ENCODE measurements around the gene PWWP2B. TPM values are rescaled to one million over a fixed set of nuclear protein-coding genes. Genes with fewer than 3 reads are reported as not detected.
A peak's percentile ranks its signal among the peaks of the same experiment; 100 is the strongest.

PWWP2B gene
- total and polyA plus RNA-seq, 9 of the 15 experiments (the other 6 are each of a cell fraction or from before 2014, with no cell fraction given): 0.07 to 9.2 (median 1.6) TPM; not detected in 1

DNA sequence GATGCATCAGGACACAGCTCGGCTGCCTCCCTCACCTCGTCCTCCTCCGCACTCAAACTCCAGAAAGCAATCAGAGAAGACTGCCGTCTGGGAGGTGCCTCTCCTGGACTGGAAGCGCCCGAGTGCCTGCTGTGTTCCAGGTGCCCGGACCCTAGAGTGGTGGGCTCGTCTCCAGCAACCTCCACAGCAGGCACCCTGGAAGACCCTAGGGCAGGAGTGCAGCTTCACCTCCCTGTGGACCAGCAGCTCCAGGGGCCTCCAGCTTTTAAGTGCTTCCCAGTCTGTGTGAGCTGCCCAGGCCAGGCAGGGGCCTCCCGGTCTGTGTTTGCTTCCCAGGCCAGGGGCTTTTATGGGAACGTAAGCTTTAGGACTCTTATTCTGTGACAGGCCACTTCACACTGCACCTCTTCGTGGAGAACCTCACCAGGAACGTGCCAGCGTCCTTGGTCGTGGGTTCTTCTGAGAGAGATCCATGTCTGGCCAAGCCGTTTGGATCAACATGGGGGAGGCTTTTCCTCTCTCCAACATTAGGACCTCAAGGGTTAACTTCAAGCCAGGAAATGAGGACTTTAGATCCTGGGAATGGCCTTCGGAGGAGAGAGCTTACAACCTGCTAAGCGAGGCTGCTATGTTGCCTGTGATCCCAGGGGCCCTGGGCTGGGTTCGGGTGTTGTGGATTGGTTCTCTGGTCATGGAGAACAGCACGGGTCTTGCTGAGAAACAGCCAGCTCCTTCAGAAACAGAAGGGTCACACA, 5.9 kb upstream of the PWWP2B start:
- Histone ChIP-seq H3K9me1 (ENCODE audit: control insufficient read depth, insufficient read depth, low read length) (no peaks in the 10 kb centered on the region), H3K4me2 (ENCODE audit: insufficient read depth, low read length) (no peak overlapping the region), H3K9me3 (replicated peaks; ENCODE audit: control insufficient read depth, insufficient read depth, low read depth, low read length) (no peaks in the 10 kb centered on the region), H2AFZ (ENCODE audit: low read depth, low read length) (no peak overlapping the region), H3K27ac (ENCODE audit: extremely low read depth, low read depth, low read length) (no peak overlapping the region), H3K27me3 (ENCODE audit: control insufficient read depth in 2 of 2, insufficient read depth in 2 of 2, low read length in 2 of 2) (no peaks in the 10 kb centered on the region), H3K79me2 (ENCODE audit: control insufficient read depth, insufficient read depth, low read length) (no peaks in the 10 kb centered on the region), H3K4me3 (no peak overlapping the region), H3K36me3 (ENCODE audit: control insufficient read depth, insufficient read depth, low read length) (no peaks in the 10 kb centered on the region), H3K9ac (ENCODE audit: insufficient read depth in 1 of 2, low read depth in 2 of 2, low read length in 2 of 2) (no peak overlapping the region; a peak in 1 of 4 replicates), H4K20me1 (replicated peaks; ENCODE audit: control insufficient read depth, insufficient read depth, low read length) (no peaks in the 10 kb centered on the region), H3K4me1 (replicated peaks in 1 of 2; ENCODE audit: control insufficient read depth in 2 of 2, insufficient read depth in 2 of 2, low read length in 2 of 2) (peaks cover 0 to 43% of the 10 kb centered on the region in 2 experiments; a peak in 2 of 5 replicates)
- WGBS (ENCODE audit: insufficient coverage, low coverage, missing lambda C conversion rate): 10% methylated on average over 18 of the region's 19 CpGs
- ATAC-seq (peak; percentile 13; the same call in 1 of the 3 replicates), DNase-seq (ENCODE audit: extremely low read depth in 1 of 4, low spot score in 3 of 4) (no peak), FAIRE-seq (no peak)
- intact Hi-C loops (cut with micrococcal nuclease) (loop anchor here (5.0 kb wide), 1 partner anchor 246 kb away; no protein-coding TSS in a partner anchor), in situ Hi-C loops (cut with MboI) (loop anchor here (5.0 kb wide), 1 partner anchor 61 kb away; no protein-coding TSS in a partner anchor)
- ChIA-PET CTCF (ENCODE audit: low intra/inter-chr PET ratio) (no interaction called here), POLR2A (interaction anchor here (0.6 to 0.8 kb wide), 3 partner anchors 10 to 60 kb away, joined by 3 to 4 read pairs (median 3); no protein-coding TSS in a partner anchor)
- TF ChIP-seq TCF3 (CRISPR knock-in tag; IDR thresholded peaks at IDR 0.05) (no peak), MYNN (IDR thresholded peaks at IDR 0.05) (peak; percentile 71; the same call in 1 of the 2 replicates), MYNN (CRISPR knock-in tag; IDR thresholded peaks at IDR 0.05) (peak; percentile 58; the same call in 1 of the 2 replicates), ZNF644 (tag; IDR thresholded peaks at IDR 0.05; ENCODE audit: low read depth) (no peak)
- BruUV-seq (replicated peaks): no TSS peak

DNA sequence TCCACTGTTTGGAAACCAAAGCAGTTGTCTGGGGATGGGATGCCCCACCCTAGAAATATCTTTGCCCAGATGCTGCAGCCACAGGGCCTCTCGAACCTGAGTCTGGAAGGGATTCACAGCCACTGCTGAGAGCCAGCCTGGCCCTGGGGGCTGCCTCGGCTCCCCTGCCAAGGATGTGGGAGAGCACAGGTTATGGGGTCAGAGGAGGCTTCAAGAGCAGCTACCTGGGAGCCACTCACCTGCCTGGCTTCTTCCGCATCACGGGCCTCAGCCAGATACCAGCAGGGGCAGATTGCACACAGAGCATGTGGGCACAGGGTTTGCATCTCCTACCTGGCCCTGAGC, 5.4 kb upstream of the PWWP2B start:
- CTCF ChIA-PET (ENCODE audit: low intra/inter-chr PET ratio): no interaction called here
- TF ChIP-seq PTTG1 (tag; IDR thresholded peaks at IDR 0.05; ENCODE audit: low read depth): no peak
- no peak for TF ChIP-seq PTBP1 (IDR thresholded peaks at IDR 0.05; ENCODE audit: low read depth, low read length)
- TF ChIP-seq PRPF4 (IDR thresholded peaks at IDR 0.05; ENCODE audit: insufficient read depth, low read depth, low read length, poor library complexity, severe bottlenecking): no peak
- no peak for TF ChIP-seq ZNF830 (CRISPR knock-in tag; IDR thresholded peaks at IDR 0.05)
- TF ChIP-seq, protein P1, sequence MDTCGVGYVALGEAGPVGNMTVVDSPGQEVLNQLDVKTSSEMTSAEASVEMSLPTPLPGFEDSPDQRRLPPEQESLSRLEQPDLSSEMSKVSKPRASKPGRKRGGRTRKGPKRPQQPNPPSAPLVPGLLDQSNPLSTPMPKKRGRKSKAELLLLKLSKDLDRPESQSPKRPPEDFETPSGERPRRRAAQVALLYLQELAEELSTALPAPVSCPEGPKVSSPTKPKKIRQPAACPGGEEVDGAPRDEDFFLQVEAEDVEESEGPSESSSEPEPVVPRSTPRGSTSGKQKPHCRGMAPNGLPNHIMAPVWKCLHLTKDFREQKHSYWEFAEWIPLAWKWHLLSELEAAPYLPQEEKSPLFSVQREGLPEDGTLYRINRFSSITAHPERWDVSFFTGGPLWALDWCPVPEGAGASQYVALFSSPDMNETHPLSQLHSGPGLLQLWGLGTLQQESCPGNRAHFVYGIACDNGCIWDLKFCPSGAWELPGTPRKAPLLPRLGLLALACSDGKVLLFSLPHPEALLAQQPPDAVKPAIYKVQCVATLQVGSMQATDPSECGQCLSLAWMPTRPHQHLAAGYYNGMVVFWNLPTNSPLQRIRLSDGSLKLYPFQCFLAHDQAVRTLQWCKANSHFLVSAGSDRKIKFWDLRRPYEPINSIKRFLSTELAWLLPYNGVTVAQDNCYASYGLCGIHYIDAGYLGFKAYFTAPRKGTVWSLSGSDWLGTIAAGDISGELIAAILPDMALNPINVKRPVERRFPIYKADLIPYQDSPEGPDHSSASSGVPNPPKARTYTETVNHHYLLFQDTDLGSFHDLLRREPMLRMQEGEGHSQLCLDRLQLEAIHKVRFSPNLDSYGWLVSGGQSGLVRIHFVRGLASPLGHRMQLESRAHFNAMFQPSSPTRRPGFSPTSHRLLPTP (IDR thresholded peaks at IDR 0.05; ENCODE audit: borderline replicate concordance, extremely low read depth, insufficient read length): no peak

More for the DNA sequence above, 5.4 kb upstream of the PWWP2B start:
- H4K20me1 ChIP-seq (replicated peaks; ENCODE audit: control insufficient read depth, insufficient read depth, low read length): no peaks in the 10 kb centered on the region
- H3K27ac ChIP-seq (ENCODE audit: extremely low read depth, low read depth, low read length): no peak overlapping the region
- DNase-seq (ENCODE audit: extremely low read depth in 1 of 4, low spot score in 3 of 4): no peak
- no peak for FAIRE-seq
- no peak overlapping the region for H3K4me3 ChIP-seq
- in situ Hi-C loops (cut with MboI) (loop anchor here (5.0 kb wide), 1 partner anchor 61 kb away; no protein-coding TSS in a partner anchor), intact Hi-C loops (cut with micrococcal nuclease) (loop anchor here (5.0 kb wide), 1 partner anchor 246 kb away; no protein-coding TSS in a partner anchor)
- H3K4me1 ChIP-seq (replicated peaks in 1 of 2; ENCODE audit: control insufficient read depth in 2 of 2, insufficient read depth in 2 of 2, low read length in 2 of 2): peaks cover 0 to 45% of the 10 kb centered on the region in 2 experiments; a peak in 2 of 5 replicates
- H2AFZ ChIP-seq (ENCODE audit: low read depth, low read length): no peak overlapping the region
- no peak for ATAC-seq
- no peaks in the 10 kb centered on the region for H3K9me3 ChIP-seq (replicated peaks; ENCODE audit: control insufficient read depth, insufficient read depth, low read depth, low read length)
- H3K9me1 ChIP-seq (ENCODE audit: control insufficient read depth, insufficient read depth, low read length): no peaks in the 10 kb centered on the region
- no TSS peak for BruUV-seq (replicated peaks)
- H3K27me3 ChIP-seq (ENCODE audit: control insufficient read depth in 2 of 2, insufficient read depth in 2 of 2, low read length in 2 of 2): no peaks in the 10 kb centered on the region
- POLR2A ChIA-PET: interaction anchor here (0.6 to 0.8 kb wide), 2 partner anchors 10 to 15 kb away, joined by 3 read pairs; no protein-coding TSS in a partner anchor
- H3K36me3 ChIP-seq (ENCODE audit: control insufficient read depth, insufficient read depth, low read length): no peaks in the 10 kb centered on the region
- 13% methylated on average over 2 of the region's 4 CpGs for WGBS (ENCODE audit: insufficient coverage, low coverage, missing lambda C conversion rate)
- no peaks in the 10 kb centered on the region for H3K79me2 ChIP-seq (ENCODE audit: control insufficient read depth, insufficient read depth, low read length)
- H3K4me2 ChIP-seq (ENCODE audit: insufficient read depth, low read length): no peak overlapping the region
- H3K9ac ChIP-seq (ENCODE audit: insufficient read depth in 1 of 2, low read depth in 2 of 2, low read length in 2 of 2): no peak overlapping the region

Data from K562 (cell line).